Spleen (tissue), 11 donors: ENCODE results near the gene ABLIM2. TPM values are rescaled to one million over a fixed set of nuclear protein-coding genes. Genes with fewer than 3 reads are reported as not detected.

ENCODE experiments used
- DNase-seq: peaks from one replicate; pipeline ENCODE4 v3.0.0-alpha.2; 2020
- H3K27ac ChIP-seq, 8 donors: fragments of 200-600 bp; sonication (generic) in 7 of 8; 1 replicate in 4 of 8; 2 replicates in 4 of 8; pipeline versions ENCODE4 v1.5.0 to v1.8.0; 2016 to 2021; ENCODE audit warnings: inconsistent platforms in 4 of 8, mild to moderate bottlenecking in 4 of 8, moderate library complexity in 1 of 8
- H3K27me3 ChIP-seq, 7 donors: fragments of 200-600 bp; sonication (generic) in 6 of 7; replicated peaks in 1 of 7; 1 replicate in 4 of 7; 2 replicates in 3 of 7; pipeline versions ENCODE4 v1.5.0 to v1.8.0; 2016 to 2021; ENCODE audit warnings: inconsistent platforms in 3 of 7, mild to moderate bottlenecking in 1 of 7
- H3K36me3 ChIP-seq, 6 donors: fragments of 200-600 bp; sonication (generic) in 5 of 6; 1 replicate in 4 of 6; 2 replicates in 2 of 6; pipeline versions ENCODE4 v1.5.0 to v1.8.0; 2016 to 2021; ENCODE audit warnings: inconsistent platforms in 2 of 6
- H3K4me1 ChIP-seq, 6 donors: fragments of 200-600 bp; sonication (generic) in 5 of 6; 1 replicate in 3 of 6; 2 replicates in 3 of 6; pipeline versions ENCODE4 v1.5.0 to v1.8.0; 2016 to 2021; ENCODE audit warnings: inconsistent platforms in 3 of 6
- H3K4me3 ChIP-seq, 8 donors: fragments of 200-600 bp; sonication (generic) in 7 of 8; 1 replicate in 4 of 8; 2 replicates in 4 of 8; pipeline versions ENCODE4 v1.5.0 to v1.8.0; 2016 to 2021; ENCODE audit warnings: inconsistent platforms in 4 of 8, mild to moderate bottlenecking in 4 of 8, moderate library complexity in 2 of 8
- H3K9me3 ChIP-seq, 8 donors: fragments of 200-600 bp; sonication (generic) in 7 of 8; 1 replicate in 4 of 8; 2 replicates in 4 of 8; pipeline versions ENCODE4 v1.5.0 to v1.8.0; 2016 to 2021; ENCODE audit warnings: inconsistent platforms in 4 of 8
- POLR2A ChIP-seq, 3 donors: fragments of 450-650 bp; IDR thresholded peaks; one replicate each; pipeline ENCODE4 v1.5.1; 2017; ENCODE audit warnings: antibody characterized with exemption in 3 of 3, mild to moderate bottlenecking in 1 of 3
- POLR2AphosphoS5 ChIP-seq, 3 donors: sonication (generic); formaldehyde crosslinking; IDR thresholded peaks; one replicate each; pipeline ENCODE4 v1.5.1; 2017; ENCODE audit warnings: antibody characterized with exemption in 3 of 3
- WGBS, 5 donors: extraction: QIAGEN DNeasy Blood & Tissue Kit in 3 of 5; methylation state at CpG; one replicate each; pipeline versions ENCODE4 v1.1.5 to v1.1.7; 2013 to 2018; 5-methylcytosine and 5-hydroxymethylcytosine counted together
- intact Hi-C: fragments of 100-400 bp; cut with DNase I; formaldehyde crosslinking; loops from one replicate; pipeline ENCODE4 v1.15.0; 2023; ENCODE audit warnings: low total_unique reads
- polyA plus RNA-seq, 3 donors: library from polyadenylated mRNA; stranded (reverse); fragments of 200-250 nt; gene quantifications; one replicate each; pipeline ENCODE4 v1.2.1, GENCODE V29; 2013
- total RNA-seq, 7 donors: library from RNA; depleted of rRNA in 3 of 7; stranded (reverse); fragments of >200 nt in 3 of 7; fragmentation: NEBNext Ultra II Directional in 4 of 7; extraction: Animal tissue kit (Norgen Biotek cat#: 25700) in 4 of 7; gene quantifications; one replicate each; pipeline versions ENCODE4 v1.1.0 to v1.2.1, GENCODE V29; 2016 to 2021
- TF ChIP-seq, protein P1 (sequence below), 11 experiments: fragments of 200-600 bp in 7 of 11; fragments of 450-650 bp in 4 of 11; sonication (generic) in 4 of 11; IDR thresholded peaks in 8 of 11; conservative IDR thresholded peaks in 3 of 11; 1 replicate in 7 of 11; 2 replicates in 4 of 11; pipeline versions ENCODE4 v1.4.0 to v1.8.0; 2016 to 2021; ENCODE audit warnings: antibody characterized with exemption in 11 of 11, inconsistent platforms in 4 of 11, mild to moderate bottlenecking in 1 of 11
- donor health status: healthy with polysubstance abuse.
- donor health status: DM: no; HTN: no; CAD: no; lungs with moderate emphysema.
- donor health status: DM: no; HTN: no; CAD: no.
- donor health status: Bipolar disorder and iron deficiency.
- donor health status: healthy.
- donor health status: DM: no; HTN: no; CAD: no.
- donor health status: DM: yes; HTN: yes; CAD: no.

The ABLIM2 gene
- total and polyA plus RNA-seq, 10 donors = 11.8 to 127 (median 62.8) TPM

DNA sequence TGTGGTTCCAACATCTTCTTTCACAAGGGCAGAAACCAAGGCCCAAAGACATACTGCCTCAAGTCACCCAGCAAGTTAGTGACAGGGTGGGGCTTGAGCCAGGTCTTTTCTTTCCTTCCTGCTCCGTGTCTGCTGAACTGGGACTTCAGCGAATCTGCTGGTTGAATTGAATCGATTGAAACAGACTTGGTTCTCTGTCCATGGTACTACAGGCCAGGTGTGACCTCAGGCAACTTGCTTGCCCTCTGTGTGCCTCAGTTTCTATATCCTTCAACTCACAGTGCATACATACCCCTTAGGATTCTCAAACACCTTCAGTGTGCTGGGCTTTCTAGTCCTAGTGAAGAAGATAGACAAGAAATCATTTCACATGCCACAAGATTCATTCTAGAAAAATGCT, 2.0 kb upstream of the ABLIM2 start:
- 71 to 86% (median 75%) methylated on average over 2 to 3 of the region's 3 CpGs for WGBS, 5 donors
- Histone ChIP-seq H3K36me3 (no peaks in the 10 kb centered on the region), H3K9me3 (no peaks in the 10 kb centered on the region), H3K27ac (no peak overlapping the region), H3K4me3 (no peak overlapping the region), H3K27me3 (peaks cover 0 to 22% (median 12%) of the 10 kb centered on the region in 7 donors), H3K4me1 (peaks cover 6 to 70% (median 34%) of the 10 kb centered on the region in 6 donors)
- intact Hi-C loops = no loop called here
- no peak for TF ChIP-seq POLR2A (IDR thresholded peaks at IDR 0.05)
- no peak for TF ChIP-seq POLR2AphosphoS5 (IDR thresholded peaks at IDR 0.05)
- TF ChIP-seq, protein P1, sequence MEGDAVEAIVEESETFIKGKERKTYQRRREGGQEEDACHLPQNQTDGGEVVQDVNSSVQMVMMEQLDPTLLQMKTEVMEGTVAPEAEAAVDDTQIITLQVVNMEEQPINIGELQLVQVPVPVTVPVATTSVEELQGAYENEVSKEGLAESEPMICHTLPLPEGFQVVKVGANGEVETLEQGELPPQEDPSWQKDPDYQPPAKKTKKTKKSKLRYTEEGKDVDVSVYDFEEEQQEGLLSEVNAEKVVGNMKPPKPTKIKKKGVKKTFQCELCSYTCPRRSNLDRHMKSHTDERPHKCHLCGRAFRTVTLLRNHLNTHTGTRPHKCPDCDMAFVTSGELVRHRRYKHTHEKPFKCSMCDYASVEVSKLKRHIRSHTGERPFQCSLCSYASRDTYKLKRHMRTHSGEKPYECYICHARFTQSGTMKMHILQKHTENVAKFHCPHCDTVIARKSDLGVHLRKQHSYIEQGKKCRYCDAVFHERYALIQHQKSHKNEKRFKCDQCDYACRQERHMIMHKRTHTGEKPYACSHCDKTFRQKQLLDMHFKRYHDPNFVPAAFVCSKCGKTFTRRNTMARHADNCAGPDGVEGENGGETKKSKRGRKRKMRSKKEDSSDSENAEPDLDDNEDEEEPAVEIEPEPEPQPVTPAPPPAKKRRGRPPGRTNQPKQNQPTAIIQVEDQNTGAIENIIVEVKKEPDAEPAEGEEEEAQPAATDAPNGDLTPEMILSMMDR (IDR thresholded peaks at IDR 0.05 in 8 of 11, conservative IDR thresholded peaks at IDR 0.05 in 3 of 11) = no peak
- DNase-seq = no peak

DNA sequence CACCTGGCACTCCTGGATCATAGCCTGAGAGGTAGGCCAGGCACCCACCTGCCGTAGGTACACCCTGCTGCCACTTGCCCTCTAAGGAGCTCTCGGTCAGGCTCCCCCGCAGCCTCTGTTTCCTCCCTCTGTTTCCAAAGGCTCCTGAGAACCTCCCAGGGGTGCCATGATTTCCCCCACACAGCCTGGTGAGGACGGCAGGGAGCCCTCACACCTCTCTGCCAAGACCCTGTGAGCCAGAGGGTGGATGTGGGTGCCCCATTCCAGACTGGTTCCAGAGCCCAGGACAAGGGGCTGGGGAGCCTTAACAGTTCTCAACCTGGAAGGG, 1.6 kb upstream of the ABLIM2 start:
- peak overlapping the region in 3 of 8 donors; percentile 78 to 99 (median 84) for H3K4me3 ChIP-seq
- TF ChIP-seq POLR2A (IDR thresholded peaks at IDR 0.05) = no peak
- TF ChIP-seq, protein P1 (IDR thresholded peaks at IDR 0.05 in 8 of 11, conservative IDR thresholded peaks at IDR 0.05 in 3 of 11) = no peak
- TF ChIP-seq POLR2AphosphoS5 (IDR thresholded peaks at IDR 0.05) = no peak
- intact Hi-C loops = no loop called here
- H3K9me3 ChIP-seq = no peaks in the 10 kb centered on the region
- H3K4me1 ChIP-seq = peaks cover 6 to 70% (median 36%) of the 10 kb centered on the region in 6 donors
- 79 to 100% (median 89%) methylated on average over 4 of the region's 4 CpGs for WGBS, 5 donors
- no peak overlapping the region for H3K27ac ChIP-seq
- peak; percentile 77 for DNase-seq
- peaks cover 0 to 22% (median 12%) of the 10 kb centered on the region in 7 donors for H3K27me3 ChIP-seq
- H3K36me3 ChIP-seq = no peaks in the 10 kb centered on the region

DNA sequence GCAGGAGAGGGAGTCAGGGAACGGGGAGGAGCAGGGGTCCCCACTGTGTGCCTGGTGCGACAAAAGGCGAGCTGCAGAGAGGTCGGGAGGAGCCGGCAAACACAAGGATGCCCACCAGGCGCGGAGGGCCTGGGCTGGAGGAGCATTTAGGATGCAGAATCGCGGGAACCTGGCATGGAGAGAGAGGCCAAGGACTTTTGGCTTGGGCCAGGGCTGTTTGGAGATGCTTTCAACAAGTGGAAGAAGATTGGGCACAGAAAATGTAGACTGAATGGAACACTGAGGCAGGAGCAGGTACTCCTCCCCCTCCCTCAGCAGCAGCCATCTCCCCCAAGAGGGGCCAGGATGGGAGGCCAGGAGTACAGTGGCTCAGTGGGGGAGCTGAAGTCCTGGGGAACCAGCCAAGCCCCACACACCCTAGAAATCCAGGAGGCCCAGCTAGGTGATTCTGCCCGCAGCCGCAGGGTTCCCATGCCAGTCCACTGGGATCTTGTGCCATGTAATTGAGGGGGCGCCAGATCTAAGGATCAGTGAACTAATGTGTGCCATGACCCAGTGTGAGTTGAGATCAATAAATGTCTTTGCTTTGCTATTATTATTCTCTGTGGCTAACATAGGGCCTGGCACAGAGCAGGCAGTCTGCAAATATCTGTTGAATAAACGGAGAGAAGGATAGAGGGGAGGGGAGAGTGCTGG, 1.1 kb upstream of the ABLIM2 start:
- WGBS, 5 donors = 36 to 47% (median 38%) methylated on average over 12 to 13 of the region's 13 CpGs
- Histone ChIP-seq H3K36me3 (no peaks in the 10 kb centered on the region), H3K9me3 (no peaks in the 10 kb centered on the region), H3K27me3 (peaks cover 0 to 22% (median 12%) of the 10 kb centered on the region in 7 donors), H3K4me1 (peaks cover 6 to 70% (median 36%) of the 10 kb centered on the region in 6 donors), H3K4me3 (peak overlapping the region; percentile 78 to 99 (median 90)), H3K27ac (peak overlapping the region in 6 of 8 donors; percentile 67 to 85 (median 80))
- no peak for TF ChIP-seq POLR2AphosphoS5 (IDR thresholded peaks at IDR 0.05)
- no peak for TF ChIP-seq POLR2A (IDR thresholded peaks at IDR 0.05)
- TF ChIP-seq, protein P1 (IDR thresholded peaks at IDR 0.05 in 8 of 11, conservative IDR thresholded peaks at IDR 0.05 in 3 of 11) = no peak
- intact Hi-C loops = loop anchor here (2.0 kb wide), 1 partner anchor 31 kb away; no protein-coding TSS in a partner anchor
- DNase-seq = no peak

- H3K4me3 ChIP-seq = peak overlapping the region; percentile 78 to 99 (median 94)
- peak; percentile 90 for DNase-seq
- no peaks in the 10 kb centered on the region for H3K9me3 ChIP-seq
- 0 to 15% (median 4%) methylated on average over 14 to 70 of the region's 70 CpGs for WGBS, 5 donors
- intact Hi-C loops = loop anchor here (2.0 kb wide), 1 partner anchor 33 kb away; no protein-coding TSS in a partner anchor
- H3K27me3 ChIP-seq = peaks cover 0 to 22% (median 12%) of the 10 kb centered on the region in 7 donors
- no peak for TF ChIP-seq POLR2AphosphoS5 (IDR thresholded peaks at IDR 0.05)
- peak in 1 of 3 donors; percentile 15 for TF ChIP-seq POLR2A (IDR thresholded peaks at IDR 0.05)
- TF ChIP-seq, protein P1 (IDR thresholded peaks at IDR 0.05 in 8 of 11, conservative IDR thresholded peaks at IDR 0.05 in 3 of 11) = peak in 1 of 11 experiments; percentile 32
- no peaks in the 10 kb centered on the region for H3K36me3 ChIP-seq
- H3K27ac ChIP-seq = peak overlapping the region; percentile 27 to 85 (median 74)
- peaks cover 6 to 76% (median 39%) of the 10 kb centered on the region in 6 donors for H3K4me1 ChIP-seq
Measured at GRCh38 chr4:8157944-8158709, 486 bp downstream of the ABLIM2 start.
